KMS-11 (cell line): Measurements from ENCODE around the gene NCKAP5.
A peak's percentile ranks its signal among the peaks of the same experiment; 100 is the strongest.

ENCODE experiments used
- H2AFZ ChIP-seq: fragments of 200-600 bp; sonication (generic); 2 replicates; pipeline ENCODE4 v1.6.1; 2016; ENCODE audit warnings: antibody characterized with exemption, mixed run types, low read depth
- H3K27ac ChIP-seq: fragments of 200-600 bp; sonication (generic); 2 replicates; pipeline ENCODE4 v1.6.1; 2016; ENCODE audit warnings: mild to moderate bottlenecking, mixed run types
- H3K27me3 ChIP-seq: fragments of 200-600 bp; sonication (generic); 2 replicates; pipeline ENCODE4 v1.6.1; 2017; ENCODE audit warnings: mild to moderate bottlenecking, low read depth, mixed run types, moderate library complexity; ENCODE audit not compliant: insufficient read depth
- H3K36me3 ChIP-seq: fragments of 200-600 bp; sonication (generic); 2 replicates; pipeline ENCODE4 v1.6.1; 2017; ENCODE audit warnings: mild to moderate bottlenecking, mixed run types; ENCODE audit not compliant: insufficient read depth
- H3K4me1 ChIP-seq: fragments of 200-600 bp; sonication (generic); 2 replicates; pipeline ENCODE4 v1.6.1; 2016; ENCODE audit warnings: mild to moderate bottlenecking, low read depth, mixed run types; ENCODE audit not compliant: poor library complexity, severe bottlenecking
- H3K4me2 ChIP-seq: fragments of 200-600 bp; sonication (generic); 2 replicates; pipeline ENCODE4 v1.7.0; 2016; ENCODE audit warnings: mild to moderate bottlenecking, mixed run types
- H3K4me3 ChIP-seq: fragments of 200-600 bp; sonication (generic); IDR thresholded peaks from 2 replicates; pipeline ENCODE4 v1.6.1; 2017; ENCODE audit warnings: low read depth, low read length, mixed read lengths; ENCODE audit not compliant: insufficient read depth
- H3K79me2 ChIP-seq: fragments of 200-600 bp; sonication (generic); 2 replicates; pipeline ENCODE4 v1.6.1; 2016; ENCODE audit warnings: low read depth, mixed run types; ENCODE audit not compliant: insufficient read depth
- H3K9ac ChIP-seq: fragments of 200-600 bp; sonication (generic); 2 replicates; pipeline ENCODE4 v1.6.1; 2016; ENCODE audit warnings: mild to moderate bottlenecking, mixed run types
- H4K20me1 ChIP-seq: fragments of 200-600 bp; sonication (generic); 2 replicates; pipeline ENCODE4 v1.6.1; 2016; ENCODE audit warnings: mild to moderate bottlenecking, mixed run types; ENCODE audit not compliant: insufficient read depth
- TF ChIP-seq, protein P1 (sequence below): fragments of 200-600 bp; sonication (generic); conservative IDR thresholded peaks from 2 replicates; pipeline ENCODE4 v1.6.1; 2017; ENCODE audit warnings: low read depth, mild to moderate bottlenecking, antibody characterized with exemption, low read length, moderate library complexity, mixed read lengths

Gene NCKAP5

DNA sequence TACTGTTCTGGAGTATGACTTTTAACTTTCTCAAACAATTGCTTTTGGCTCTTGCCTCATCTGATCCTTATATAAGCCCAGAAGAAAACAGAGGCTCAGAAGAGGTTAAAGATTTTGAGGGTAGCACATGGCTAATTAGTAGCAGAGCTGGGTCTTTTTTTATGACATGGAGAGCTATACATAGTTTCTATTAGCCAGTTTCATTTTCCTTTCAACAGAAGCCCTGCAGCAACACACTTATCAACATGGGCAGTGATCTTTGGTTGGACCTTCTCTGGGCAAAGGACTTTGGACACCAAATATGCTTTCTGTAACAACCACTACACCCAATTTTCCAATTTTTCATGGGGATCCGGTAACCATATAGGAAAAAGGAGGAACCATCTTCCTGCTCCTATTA lies 64.9 kb downstream of the NCKAP5 start:
- no peak overlapping the region for H3K4me3 ChIP-seq
- H3K36me3 ChIP-seq: no peaks in the 10 kb centered on the region
- peak overlapping the region; percentile 44 for H3K9ac ChIP-seq
- H3K27ac ChIP-seq: peak overlapping the region; percentile 80
- H3K79me2 ChIP-seq: no peaks in the 10 kb centered on the region
- no peaks in the 10 kb centered on the region for H3K27me3 ChIP-seq
- H3K4me2 ChIP-seq: peak overlapping the region; percentile 89
- TF ChIP-seq, protein P1, sequence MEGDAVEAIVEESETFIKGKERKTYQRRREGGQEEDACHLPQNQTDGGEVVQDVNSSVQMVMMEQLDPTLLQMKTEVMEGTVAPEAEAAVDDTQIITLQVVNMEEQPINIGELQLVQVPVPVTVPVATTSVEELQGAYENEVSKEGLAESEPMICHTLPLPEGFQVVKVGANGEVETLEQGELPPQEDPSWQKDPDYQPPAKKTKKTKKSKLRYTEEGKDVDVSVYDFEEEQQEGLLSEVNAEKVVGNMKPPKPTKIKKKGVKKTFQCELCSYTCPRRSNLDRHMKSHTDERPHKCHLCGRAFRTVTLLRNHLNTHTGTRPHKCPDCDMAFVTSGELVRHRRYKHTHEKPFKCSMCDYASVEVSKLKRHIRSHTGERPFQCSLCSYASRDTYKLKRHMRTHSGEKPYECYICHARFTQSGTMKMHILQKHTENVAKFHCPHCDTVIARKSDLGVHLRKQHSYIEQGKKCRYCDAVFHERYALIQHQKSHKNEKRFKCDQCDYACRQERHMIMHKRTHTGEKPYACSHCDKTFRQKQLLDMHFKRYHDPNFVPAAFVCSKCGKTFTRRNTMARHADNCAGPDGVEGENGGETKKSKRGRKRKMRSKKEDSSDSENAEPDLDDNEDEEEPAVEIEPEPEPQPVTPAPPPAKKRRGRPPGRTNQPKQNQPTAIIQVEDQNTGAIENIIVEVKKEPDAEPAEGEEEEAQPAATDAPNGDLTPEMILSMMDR: no peak
- peaks cover 72% of the 10 kb centered on the region for H3K4me1 ChIP-seq
- H4K20me1 ChIP-seq: no peaks in the 10 kb centered on the region
- H2AFZ ChIP-seq: peak overlapping the region; percentile 75

DNA sequence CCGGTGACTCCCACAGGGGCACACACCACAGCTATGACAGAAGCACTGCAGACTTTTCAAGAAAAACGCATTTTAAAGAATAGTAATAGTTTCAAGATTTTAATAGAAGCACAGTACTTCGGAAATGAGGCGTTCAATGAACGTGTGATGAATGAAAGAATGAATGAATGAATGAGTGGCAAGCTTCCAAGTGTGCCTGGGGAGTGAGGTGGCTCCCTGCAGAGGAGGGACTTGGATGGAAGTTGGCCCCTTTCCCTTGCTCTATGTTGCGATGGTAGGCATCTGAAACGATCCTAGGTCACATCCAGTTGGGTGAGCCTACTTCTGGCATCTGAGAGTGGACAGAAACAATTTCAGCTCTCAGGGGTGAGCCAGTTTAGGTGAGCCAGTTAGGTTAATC lies 65.6 kb downstream of the NCKAP5 start:
- H3K9ac ChIP-seq: no peak overlapping the region; the same call in 1 of the 2 replicates
- no peaks in the 10 kb centered on the region for H3K27me3 ChIP-seq
- peak overlapping the region; percentile 89; the same call in 1 of the 2 replicates for H3K4me2 ChIP-seq
- H3K36me3 ChIP-seq: no peaks in the 10 kb centered on the region
- peak overlapping the region; percentile 75; the same call in 1 of the 2 replicates for H2AFZ ChIP-seq
- no peaks in the 10 kb centered on the region for H4K20me1 ChIP-seq
- no peaks in the 10 kb centered on the region for H3K79me2 ChIP-seq
- peaks cover 78% of the 10 kb centered on the region for H3K4me1 ChIP-seq
- TF ChIP-seq, protein P1: no peak
- H3K4me3 ChIP-seq: no peak overlapping the region
- peak overlapping the region; percentile 80 for H3K27ac ChIP-seq

DNA sequence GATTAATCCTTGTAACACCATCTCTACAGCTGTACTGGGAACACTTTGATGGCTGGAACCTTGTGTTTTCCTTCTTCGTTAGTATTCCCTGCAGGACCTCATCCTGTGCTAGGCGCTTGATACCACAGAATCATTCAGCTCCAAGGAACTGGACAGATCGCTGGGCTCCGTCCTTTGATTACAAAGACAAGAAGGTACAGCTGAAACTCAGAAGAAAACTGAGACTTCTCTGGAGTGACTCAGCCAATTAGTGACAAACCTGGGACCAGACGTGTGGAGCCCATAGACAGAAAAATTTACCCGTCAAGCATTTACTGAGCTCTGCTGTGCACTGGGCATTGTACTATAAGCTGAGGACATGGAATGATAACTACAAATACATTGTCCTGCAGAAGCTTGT lies 67.3 kb downstream of the NCKAP5 start:
- Histone ChIP-seq H3K4me3 (no peak overlapping the region), H3K36me3 (no peaks in the 10 kb centered on the region), H3K4me1 (peaks cover 89% of the 10 kb centered on the region), H3K27ac (no peak overlapping the region), H3K4me2 (no peak overlapping the region), H2AFZ (no peak overlapping the region), H3K79me2 (no peaks in the 10 kb centered on the region), H3K9ac (no peak overlapping the region), H4K20me1 (no peaks in the 10 kb centered on the region), H3K27me3 (no peaks in the 10 kb centered on the region)
- TF ChIP-seq, protein P1: no peak

DNA sequence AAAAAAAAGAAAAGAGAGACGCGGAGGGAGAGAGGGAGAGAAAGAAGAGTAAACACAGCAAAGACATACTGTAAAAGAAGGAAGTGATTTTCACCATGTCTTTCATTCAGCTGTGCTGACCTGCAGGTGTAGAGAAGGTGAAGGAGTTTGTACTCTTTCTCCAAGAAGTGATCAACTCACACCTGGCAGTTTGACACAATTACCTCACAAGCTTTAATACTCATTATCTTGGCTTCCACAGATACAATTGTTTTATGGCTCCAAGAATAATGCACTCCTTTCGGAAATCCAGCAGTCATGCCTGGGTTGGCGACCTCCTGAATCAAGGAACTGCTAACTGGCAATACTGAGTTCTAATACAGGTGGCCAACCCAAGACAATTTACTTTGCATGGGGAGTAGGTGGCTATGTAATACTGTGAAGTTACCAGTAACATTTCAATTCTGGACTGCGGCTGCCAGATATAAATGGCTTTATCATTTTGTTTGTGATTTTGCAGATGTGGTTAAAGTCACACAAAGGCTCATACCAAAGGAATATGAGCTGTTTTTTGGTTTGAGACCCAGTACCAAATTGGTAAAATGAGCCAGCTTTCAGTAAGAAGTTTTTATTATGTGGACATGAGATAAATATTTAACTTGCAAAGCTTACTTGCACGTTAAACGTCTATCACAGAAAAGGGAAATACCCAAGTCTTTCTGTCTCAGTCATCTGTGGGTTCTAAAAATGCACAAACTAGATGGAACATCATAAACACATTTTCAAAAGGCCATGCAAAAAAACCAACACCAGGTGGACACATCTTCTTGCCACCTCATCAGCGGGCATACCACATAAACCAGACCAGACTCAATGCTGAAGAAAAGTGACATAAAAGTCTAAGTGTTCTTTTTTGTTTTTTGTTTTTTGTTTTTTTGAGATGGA lies 69.3 kb downstream of the NCKAP5 start:
- H3K4me2 ChIP-seq: peak overlapping the region; percentile 54
- H2AFZ ChIP-seq: peak overlapping the region; percentile 11; the same call in 1 of the 2 replicates
- TF ChIP-seq, protein P1: no peak
- peak overlapping the region; percentile 80 for H3K27ac ChIP-seq
- H3K27me3 ChIP-seq: no peaks in the 10 kb centered on the region
- H3K4me3 ChIP-seq: no peak overlapping the region
- no peaks in the 10 kb centered on the region for H3K36me3 ChIP-seq
- peak overlapping the region; percentile 32; the same call in 1 of the 2 replicates for H3K9ac ChIP-seq
- no peaks in the 10 kb centered on the region for H4K20me1 ChIP-seq
- H3K79me2 ChIP-seq: no peaks in the 10 kb centered on the region
- peaks cover 82% of the 10 kb centered on the region for H3K4me1 ChIP-seq
